ENCODE measurements around the gene KIAA0319L.

GRCh38 chr1:35561297-35561971 is 4.2 kb upstream of the KIAA0319L start:
- TF ChIP-seq, protein P1, sequence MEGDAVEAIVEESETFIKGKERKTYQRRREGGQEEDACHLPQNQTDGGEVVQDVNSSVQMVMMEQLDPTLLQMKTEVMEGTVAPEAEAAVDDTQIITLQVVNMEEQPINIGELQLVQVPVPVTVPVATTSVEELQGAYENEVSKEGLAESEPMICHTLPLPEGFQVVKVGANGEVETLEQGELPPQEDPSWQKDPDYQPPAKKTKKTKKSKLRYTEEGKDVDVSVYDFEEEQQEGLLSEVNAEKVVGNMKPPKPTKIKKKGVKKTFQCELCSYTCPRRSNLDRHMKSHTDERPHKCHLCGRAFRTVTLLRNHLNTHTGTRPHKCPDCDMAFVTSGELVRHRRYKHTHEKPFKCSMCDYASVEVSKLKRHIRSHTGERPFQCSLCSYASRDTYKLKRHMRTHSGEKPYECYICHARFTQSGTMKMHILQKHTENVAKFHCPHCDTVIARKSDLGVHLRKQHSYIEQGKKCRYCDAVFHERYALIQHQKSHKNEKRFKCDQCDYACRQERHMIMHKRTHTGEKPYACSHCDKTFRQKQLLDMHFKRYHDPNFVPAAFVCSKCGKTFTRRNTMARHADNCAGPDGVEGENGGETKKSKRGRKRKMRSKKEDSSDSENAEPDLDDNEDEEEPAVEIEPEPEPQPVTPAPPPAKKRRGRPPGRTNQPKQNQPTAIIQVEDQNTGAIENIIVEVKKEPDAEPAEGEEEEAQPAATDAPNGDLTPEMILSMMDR (IDR thresholded peaks at IDR 0.05) = no peak
- no peak for TF ChIP-seq POLR2A (IDR thresholded peaks at IDR 0.05)
